CD14-positive monocyte (primary cell): ENCODE data around the gene VPS16. TPM values are rescaled to one million over a fixed set of nuclear protein-coding genes. Genes with fewer than 3 reads are reported as not detected.

Experiments
- DNase-seq, 3 donors: peaks; one replicate each; pipeline ENCODE4 v3.0.0-alpha.2; 2011 to 2022
- H2AFZ ChIP-seq: 2 replicates; pipeline ENCODE4 v1.6.0; 2012; ENCODE audit warnings: mild to moderate bottlenecking, low read depth, low read length, inconsistent platforms; ENCODE audit not compliant: insufficient read depth, poor library complexity, severe bottlenecking
- H3K27ac ChIP-seq, 2 donors: 1 replicate in 1 of 2; 2 replicates in 1 of 2; pipeline ENCODE4 v1.5.1; 2012 to 2013; ENCODE audit warnings: low read length in 2 of 2, control low read depth in 1 of 2, inconsistent platforms in 1 of 2, low read depth in 1 of 2, mild to moderate bottlenecking in 1 of 2
- H3K27me3 ChIP-seq, 2 donors: one replicate each; pipeline versions ENCODE4 v1.6.0 to v1.6.1; 2011 to 2013; ENCODE audit warnings: low read length in 2 of 2; ENCODE audit not compliant: control insufficient read depth in 2 of 2, insufficient read depth in 2 of 2
- H3K36me3 ChIP-seq, 2 donors: replicated peaks in 1 of 2; 1 replicate in 1 of 2; 2 replicates in 1 of 2; pipeline versions ENCODE4 v1.5.1 to v1.6.1; 2012 to 2013; ENCODE audit warnings: low read length in 2 of 2, control low read depth in 1 of 2, inconsistent platforms in 1 of 2, mild to moderate bottlenecking in 1 of 2; ENCODE audit not compliant: insufficient read depth in 2 of 2, control insufficient read depth in 1 of 2
- H3K4me1 ChIP-seq, 2 donors: 1 replicate in 1 of 2; 2 replicates in 1 of 2; pipeline versions ENCODE4 v1.5.1 to v1.6.1; 2012 to 2013; ENCODE audit warnings: low read length in 2 of 2, control low read depth in 1 of 2, inconsistent platforms in 1 of 2, mild to moderate bottlenecking in 1 of 2, moderate library complexity in 1 of 2; ENCODE audit not compliant: insufficient read depth in 2 of 2, control insufficient read depth in 1 of 2
- H3K4me2 ChIP-seq: replicated peaks from 2 replicates; pipeline ENCODE3; 2012; ENCODE audit warnings: low read length, moderate library complexity, mild to moderate bottlenecking; ENCODE audit not compliant: poor library complexity, severe bottlenecking; ENCODE audit errors: extremely low read depth
- H3K4me3 ChIP-seq, 3 experiments: fragments of 200-600 bp in 1 of 3; sonication (generic) in 1 of 3; replicated peaks in 1 of 3; 1 replicate in 2 of 3; 2 replicates in 1 of 3; pipeline ENCODE4 v1.5.1; 2011 to 2013; ENCODE audit warnings: low read length in 3 of 3, mild to moderate bottlenecking in 3 of 3, control low read depth in 2 of 3, low read depth in 2 of 3, inconsistent platforms in 1 of 3, moderate library complexity in 1 of 3
- H3K79me2 ChIP-seq: 2 replicates; pipeline ENCODE4 v1.6.0; 2012; ENCODE audit warnings: mild to moderate bottlenecking, control low read depth, inconsistent platforms, low read length, moderate library complexity; ENCODE audit not compliant: insufficient read depth
- H3K9ac ChIP-seq: 2 replicates; pipeline ENCODE4 v1.6.0; 2017; ENCODE audit warnings: low read length, mild to moderate bottlenecking; ENCODE audit not compliant: insufficient read depth, poor library complexity, severe bottlenecking
- H3K9me3 ChIP-seq, 2 donors: replicated peaks in 1 of 2; 1 replicate in 1 of 2; 2 replicates in 1 of 2; pipeline versions ENCODE4 v1.5.1 to v1.6.1; 2012 to 2013; ENCODE audit warnings: low read length in 2 of 2, control low read depth in 1 of 2; ENCODE audit not compliant: control insufficient read depth in 1 of 2, insufficient read depth in 1 of 2
- H4K20me1 ChIP-seq: 2 replicates; pipeline ENCODE4 v1.6.0; 2012; ENCODE audit warnings: mild to moderate bottlenecking, low read length, control low read depth, moderate library complexity; ENCODE audit not compliant: insufficient read depth
- H3K27ac Mint-ChIP-seq, 7 donors: one replicate each; pipeline ENCODE4 v1.8.0; 2020; ENCODE audit warnings: mild to moderate bottlenecking in 7 of 7, mixed read lengths in 7 of 7, moderate library complexity in 6 of 7, inconsistent platforms in 2 of 7
- H3K27me3 Mint-ChIP-seq, 3 donors: one replicate each; pipeline ENCODE4 v1.8.0; 2021 to 2022; ENCODE audit warnings: low read depth in 3 of 3, mild to moderate bottlenecking in 3 of 3, mixed read lengths in 3 of 3, moderate library complexity in 3 of 3, inconsistent platforms in 1 of 3
- H3K36me3 Mint-ChIP-seq, 2 donors: one replicate each; pipeline ENCODE4 v1.8.0; 2020; ENCODE audit warnings: mixed read lengths in 2 of 2, inconsistent platforms in 1 of 2, mild to moderate bottlenecking in 1 of 2
- H3K4me1 Mint-ChIP-seq: one replicate; pipeline ENCODE4 v1.8.0; 2020; ENCODE audit warnings: mild to moderate bottlenecking, mixed read lengths
- H3K4me3 Mint-ChIP-seq, 2 donors: one replicate each; pipeline ENCODE4 v1.8.0; 2020; ENCODE audit warnings: mild to moderate bottlenecking in 2 of 2, mixed read lengths in 2 of 2, moderate library complexity in 1 of 2
- H3K9me3 Mint-ChIP-seq, 7 donors: one replicate each; pipeline ENCODE4 v1.8.0; 2020 to 2022; ENCODE audit warnings: mixed read lengths in 7 of 7, mild to moderate bottlenecking in 6 of 7, moderate library complexity in 6 of 7, inconsistent platforms in 2 of 7
- CTCF ChIP-seq: fragments of 200-600 bp; IDR thresholded peaks from one replicate; pipeline ENCODE4 v1.8.0; 2022; ENCODE audit warnings: antibody characterized with exemption, mild to moderate bottlenecking
- WGBS: methylation state at CpG from one replicate; pipeline ENCODE4 v1.1.5; 2013; ENCODE audit warnings: missing lambda C conversion rate; ENCODE audit not compliant: insufficient coverage; 5-methylcytosine and 5-hydroxymethylcytosine counted together
- intact Hi-C, 2 donors: fragments of 100-400 bp; cut with micrococcal nuclease; formaldehyde crosslinking; loops; one replicate each; pipeline versions ENCODE4 v1.15.0 to v1.15.1; 2023
- polyA plus RNA-seq, 3 donors: library from polyadenylated mRNA; depleted of rRNA in 1 of 3; unstranded in 2 of 3; stranded (reverse) in 1 of 3; fragments of 300-500 nt in 2 of 3; fragments of >200 nt in 1 of 3; fragmentation: Illumina TruSeq in 2 of 3; gene quantifications; 1 replicate in 2 of 3; 2 replicates in 1 of 3; pipeline ENCODE4 v1.2.3, GENCODE V29; 2012 to 2021

The VPS16 gene
- polyA plus RNA-seq, 3 donors: 33.3 to 87.0 (median 34.5) TPM

DNA sequence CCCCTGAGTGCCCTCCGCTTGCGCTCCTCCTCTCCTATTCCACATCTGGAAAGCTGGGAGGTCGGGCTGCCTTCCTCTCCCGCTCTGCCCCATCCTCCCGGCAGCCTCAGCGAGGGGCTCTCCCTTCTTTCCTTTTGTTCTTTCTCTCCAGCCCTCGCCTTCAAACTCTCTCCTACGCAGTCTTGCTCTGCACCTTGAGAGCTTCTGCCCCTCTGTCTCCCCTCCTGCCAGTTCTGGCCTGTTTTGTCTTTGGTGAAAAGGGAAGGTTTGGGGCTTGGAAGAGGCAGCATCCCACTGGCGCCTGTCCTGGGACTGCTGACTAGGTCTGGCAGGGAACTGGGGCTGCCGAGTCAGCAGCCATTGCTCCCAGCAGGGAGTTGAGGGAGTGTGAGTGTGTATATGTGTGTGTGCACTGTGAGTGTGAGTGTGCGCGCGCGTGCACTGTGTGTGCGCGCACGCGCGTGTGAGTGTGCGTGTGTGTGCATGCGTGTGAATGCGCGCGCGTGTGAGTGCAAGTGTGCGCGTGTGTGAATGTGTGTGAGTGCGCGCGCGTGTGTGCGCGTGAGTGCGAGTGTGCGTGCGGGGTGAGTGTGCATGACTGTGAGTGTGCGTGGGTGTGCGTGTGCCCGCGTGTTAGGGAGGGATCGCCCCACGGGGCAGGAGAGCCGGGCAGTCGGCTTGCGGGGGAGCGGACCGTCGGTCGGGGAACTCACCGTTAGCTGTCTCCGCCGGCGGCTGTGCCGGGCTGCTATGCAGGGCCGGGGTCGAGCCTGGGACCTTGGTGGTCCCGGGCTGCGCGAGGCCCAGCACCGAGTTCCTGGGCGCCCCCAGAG, 40.6 kb upstream of the VPS16 start:
- Histone ChIP-seq H3K4me3 (peak overlapping the region; percentile 35 to 77 (median 36)), H3K9me3 (no peaks in the 10 kb centered on the region), H2AFZ (peak overlapping the region; percentile 83), H3K4me1 (peaks cover 23 to 26% of the 10 kb centered on the region in 2 donors), H3K79me2 (no peaks in the 10 kb centered on the region), H3K9ac (peak overlapping the region; percentile 36), H3K27me3 (peaks cover 19 to 52% of the 10 kb centered on the region in 2 donors), H3K27ac (no peak overlapping the region), H3K4me2 (peak overlapping the region; percentile 85), H3K36me3 (no peaks in the 10 kb centered on the region), H4K20me1 (no peaks in the 10 kb centered on the region)
- Mint-ChIP-seq H3K4me1 (peaks cover 29% of the 10 kb centered on the region), H3K27me3 (peaks cover 44 to 54% (median 47%) of the 10 kb centered on the region in 3 donors), H3K9me3 (peaks cover 0 to 10% (median 5%) of the 10 kb centered on the region in 7 donors), H3K4me3 (peak overlapping the region; percentile 85 to 100), H3K36me3 (peaks cover 3 to 8% of the 10 kb centered on the region in 2 donors), H3K27ac (peak overlapping the region in 3 of 7 donors; percentile 57 to 86 (median 71))
- no peak for TF ChIP-seq CTCF
- 6% methylated on average over 59 of the region's 61 CpGs for WGBS
- intact Hi-C loops: no loop called here
- no peak for DNase-seq

DNA sequence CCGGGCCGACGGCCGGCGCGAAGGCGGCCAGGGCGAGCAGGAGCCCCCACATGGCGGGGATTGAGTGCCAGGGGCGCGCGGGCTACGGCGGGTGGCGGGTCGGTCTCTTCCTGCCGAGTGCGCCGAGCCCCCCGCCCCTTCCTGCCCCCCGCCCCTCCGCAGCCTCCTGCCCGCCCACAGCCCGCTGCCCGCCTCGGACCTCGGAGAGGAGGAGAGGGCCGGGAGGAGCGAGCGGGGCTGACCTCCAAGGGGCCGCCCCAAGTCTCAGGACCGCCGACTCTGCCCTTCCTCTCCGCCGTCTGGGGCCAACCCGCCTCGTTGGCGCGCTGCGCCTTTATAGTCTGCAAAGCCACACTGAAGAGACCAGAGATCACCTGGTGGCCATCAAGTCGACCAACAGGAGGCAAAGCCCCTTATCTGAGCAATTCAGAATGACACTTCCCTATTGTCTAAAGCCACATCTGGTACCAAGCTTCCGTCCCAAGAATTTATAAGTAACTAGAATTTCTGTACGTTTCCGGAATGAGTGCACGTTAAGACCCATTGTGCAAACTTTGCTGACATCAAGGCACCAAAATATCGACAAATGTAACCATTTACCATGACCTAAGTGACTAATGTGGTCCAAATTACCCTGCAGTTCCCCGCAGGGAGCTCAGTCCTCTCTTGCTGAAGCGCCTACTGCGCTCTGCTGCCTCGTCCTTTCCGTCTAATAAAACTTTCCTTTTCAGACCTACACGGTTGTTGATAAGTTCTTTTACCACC, 39.8 kb upstream of the VPS16 start, which contains the start of gene CPXM1:
TSS of gene CPXM1 (minus strand) at position 107 of the 765 bp plus-strand sequence. CDS start at position 52, 55 bp downstream.
- Histone ChIP-seq H3K4me2 (peak within 1 kb of the TSS; percentile 85), H3K27me3 (peaks cover 20 to 60% of the 10 kb centered on the region in 2 donors), H3K27ac (no peak within 1 kb of the TSS), H3K36me3 (no peaks in the 10 kb centered on the region), H3K9ac (peak within 1 kb of the TSS; percentile 36), H2AFZ (peak within 1 kb of the TSS; percentile 83), H3K9me3 (no peaks in the 10 kb centered on the region), H4K20me1 (no peaks in the 10 kb centered on the region), H3K4me3 (peak within 1 kb of the TSS; percentile 35 to 77 (median 36)), H3K4me1 (peaks cover 23 to 26% of the 10 kb centered on the region in 2 donors), H3K79me2 (no peaks in the 10 kb centered on the region)
- WGBS: under 1% methylated on average over 39 of the region's 52 CpGs
- Mint-ChIP-seq H3K4me3 (peak within 1 kb of the TSS; percentile 85 to 100), H3K4me1 (peaks cover 29% of the 10 kb centered on the region), H3K27me3 (peaks cover 51 to 62% (median 55%) of the 10 kb centered on the region in 3 donors), H3K9me3 (peaks cover 0 to 10% (median 5%) of the 10 kb centered on the region in 7 donors), H3K36me3 (peaks cover 3 to 8% of the 10 kb centered on the region in 2 donors), H3K27ac (peak within 1 kb of the TSS in 6 of 7 donors; percentile 32 to 86 (median 70))
- peak; percentile 26 for TF ChIP-seq CTCF
- peak; percentile 31 to 61 (median 50) for DNase-seq
- intact Hi-C loops: no loop called here
